ENCODE data around the gene SETD3.

The SETD3 gene

DNA sequence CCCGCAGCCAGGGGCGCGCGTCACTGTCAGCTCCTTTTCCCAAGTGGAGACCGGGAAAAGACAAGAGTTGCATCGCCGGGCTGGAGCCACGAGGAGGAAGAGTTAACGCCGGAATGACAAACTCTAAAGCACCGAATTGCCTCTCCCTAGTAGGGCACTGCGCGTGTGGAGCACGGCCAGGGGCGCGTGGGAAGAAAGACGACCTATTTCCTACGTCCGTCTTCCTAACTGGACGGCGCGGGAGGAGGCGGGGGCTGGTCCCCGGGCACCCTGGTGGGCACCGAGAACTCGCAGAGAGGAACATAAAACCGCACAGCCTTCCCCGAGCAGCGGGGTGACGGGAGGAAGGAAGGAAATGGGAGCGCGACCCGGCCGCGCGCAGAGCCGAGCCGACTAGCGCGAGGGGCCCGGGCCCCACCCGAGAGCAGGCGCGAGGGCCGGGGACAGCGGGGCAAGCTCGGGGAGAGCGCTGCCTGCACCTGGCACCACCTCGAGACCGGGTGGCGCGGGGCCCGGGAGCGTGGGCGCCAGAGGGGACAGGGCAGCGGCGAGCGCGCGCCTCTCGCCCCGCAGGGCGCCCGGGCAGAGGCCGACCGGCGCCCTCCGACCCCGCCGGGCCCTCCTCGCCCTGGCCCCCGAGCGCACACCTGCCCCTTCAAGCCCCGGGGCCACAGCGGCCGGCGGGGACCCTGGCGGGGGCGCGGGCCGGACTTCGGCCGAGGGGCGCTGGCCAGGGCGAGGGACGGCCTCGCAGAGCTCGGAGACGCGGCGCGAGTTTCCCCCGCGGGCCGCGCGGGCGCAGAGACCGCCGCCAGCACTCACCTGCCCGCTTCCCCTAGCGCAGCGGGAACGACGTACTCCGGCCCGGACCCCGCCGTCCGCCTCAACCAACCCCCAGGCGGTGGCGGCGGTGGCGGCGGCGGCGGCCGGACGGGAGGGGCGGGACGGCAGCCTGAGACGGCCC lies at the start of gene SETD3:
Gene SETD3 (minus strand): TSS at position 954 of the 964 bp plus-strand sequence. CDS start 15,054 bp downstream, outside the sequence.
- DNase-seq = peak; percentile 71

DNA sequence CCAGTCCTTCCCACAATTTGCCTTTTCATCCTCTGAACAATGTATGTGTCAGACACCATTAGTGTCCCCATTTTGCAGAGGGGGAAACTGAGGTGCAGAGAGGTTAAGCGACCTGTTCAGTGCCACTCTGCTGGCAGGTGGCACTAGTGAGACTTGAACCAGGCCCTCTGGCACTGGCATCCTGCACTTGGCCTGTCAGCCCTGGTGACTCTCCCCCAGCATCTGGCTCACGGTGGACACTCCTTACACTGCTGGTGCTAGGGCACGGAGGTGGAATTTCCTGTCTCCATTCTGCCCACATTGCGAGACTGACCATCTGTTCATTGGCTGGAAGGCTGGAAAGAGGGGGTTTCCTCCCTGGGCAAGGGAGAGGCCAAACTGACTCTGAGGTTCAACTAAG lies 49.2 kb upstream of the SETD3 start:
- no peak for DNase-seq

DNA sequence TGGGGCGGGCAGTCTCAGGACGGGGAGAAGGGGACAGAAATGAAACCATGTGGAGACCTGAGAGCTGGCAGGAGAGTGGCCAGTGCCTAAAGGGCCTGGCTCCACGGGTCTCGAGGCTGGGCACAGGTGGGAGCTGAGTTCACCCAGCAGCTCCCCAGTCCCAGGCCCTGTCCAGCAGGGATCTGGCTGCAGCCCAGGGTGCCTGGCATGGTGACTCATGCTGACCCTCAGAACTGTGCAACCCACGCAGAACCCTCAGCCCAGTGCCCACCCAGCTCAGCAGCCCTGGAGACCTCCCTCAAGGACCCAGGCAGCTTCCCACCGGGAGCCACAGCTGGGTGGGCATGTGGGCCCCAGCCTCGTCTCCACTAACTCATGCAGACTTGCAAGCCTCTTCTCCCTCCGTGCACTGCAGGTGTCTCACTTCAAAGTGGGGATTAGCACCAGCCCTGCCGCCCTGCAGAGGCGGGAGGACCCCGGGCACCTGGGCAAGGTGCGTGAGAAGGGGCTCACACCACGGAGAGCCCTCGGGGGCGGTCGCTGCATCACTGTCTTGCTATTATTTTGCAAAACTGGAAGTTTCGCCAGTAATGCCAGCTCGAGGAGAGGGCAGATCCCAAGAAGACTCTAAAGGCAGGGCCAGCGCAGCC lies 46.9 kb upstream of the SETD3 start:
- DNase-seq = no peak

- DNase-seq = no peak
Measured at GRCh38 chr14:99527026-99527425, 46.4 kb upstream of the SETD3 start.

GRCh38 chr14:99525699-99526080 lies 45.0 kb upstream of the SETD3 start:
- no peak for DNase-seq

- no peak for DNase-seq
Measured at GRCh38 chr14:99524804-99525698, 44.4 kb upstream of the SETD3 start.

GRCh38 chr14:99524091-99524661 lies 43.5 kb upstream of the SETD3 start:
- DNase-seq = peak; percentile 38

DNA sequence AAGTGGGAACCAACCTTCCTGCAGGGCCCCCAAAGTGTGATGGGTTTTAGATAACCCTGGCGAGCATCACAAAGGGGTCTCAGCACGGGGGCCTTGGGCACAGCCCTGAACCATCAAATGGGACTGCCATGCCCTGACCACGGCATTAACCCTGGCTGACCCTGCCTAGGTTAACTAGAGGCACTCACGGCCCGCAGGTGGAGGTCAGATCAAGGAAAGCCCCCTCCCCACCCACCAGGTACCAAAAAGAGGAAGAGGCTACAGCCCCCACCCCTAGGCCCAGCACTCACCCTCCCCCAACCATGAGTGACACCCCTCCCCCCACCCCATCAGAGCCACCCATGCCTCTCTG lies 43.0 kb upstream of the SETD3 start:
- peak; percentile 25 for DNase-seq

DNA sequence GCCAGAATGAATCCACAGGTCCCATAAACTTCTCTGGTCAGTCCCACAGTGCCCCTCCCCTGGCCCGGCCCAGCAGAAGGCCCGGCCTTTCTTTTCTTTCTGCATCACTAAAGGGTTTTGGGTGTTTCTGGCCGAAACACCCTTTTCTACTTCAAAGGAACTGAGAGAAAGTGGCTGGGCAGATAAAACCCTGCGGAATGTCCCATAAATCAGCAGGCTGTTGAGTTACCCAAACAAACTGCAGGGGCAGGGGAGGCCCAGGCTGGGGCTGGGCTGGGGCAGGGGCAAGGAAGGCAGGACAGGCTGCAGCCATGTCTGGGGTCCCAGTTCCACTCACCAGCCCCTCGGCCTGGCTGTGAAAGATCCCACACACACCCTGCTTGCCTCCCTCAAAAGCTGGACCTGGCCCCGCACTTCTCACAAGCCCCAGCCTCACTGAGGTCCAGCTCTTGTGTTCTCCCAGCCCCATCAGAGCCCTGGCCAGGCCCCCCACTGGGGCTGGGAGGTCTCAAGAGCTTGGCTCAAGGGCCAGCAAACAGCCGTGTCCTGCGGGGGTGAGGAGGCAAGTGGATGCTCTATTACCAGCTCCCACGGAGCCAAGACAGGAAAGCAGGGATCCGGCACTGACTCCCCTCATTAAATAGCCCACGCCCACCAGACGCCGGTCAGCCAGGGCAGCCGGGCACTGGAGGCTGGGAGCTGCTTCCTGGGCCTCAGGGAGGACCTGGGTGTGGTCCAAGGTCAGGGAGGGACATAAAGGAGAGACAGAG lies 42.5 kb upstream of the SETD3 start:
- peak; percentile 39 for DNase-seq

DNA sequence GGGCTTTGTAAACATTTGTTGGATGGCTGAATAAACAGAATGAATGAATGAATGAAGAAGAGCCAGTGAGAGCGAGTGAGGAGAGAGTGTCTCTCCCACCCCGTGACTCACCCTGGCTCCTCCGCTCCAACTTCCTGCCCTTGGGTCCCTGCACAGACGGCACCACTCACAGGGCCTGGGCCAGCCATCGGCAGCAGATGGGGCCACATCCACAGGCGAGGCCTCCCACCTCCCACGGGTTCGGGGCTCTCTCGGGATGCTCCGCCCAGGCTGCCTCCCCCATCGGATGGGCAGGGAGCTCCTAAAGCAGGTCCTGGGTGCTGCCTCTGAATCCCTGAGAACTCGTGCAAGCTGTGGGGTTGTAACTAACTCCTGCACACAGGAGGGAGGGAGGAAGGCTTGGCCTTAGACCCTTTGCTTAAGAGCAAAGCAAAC lies 41.8 kb upstream of the SETD3 start:
- DNase-seq = peak; percentile 36

DNA sequence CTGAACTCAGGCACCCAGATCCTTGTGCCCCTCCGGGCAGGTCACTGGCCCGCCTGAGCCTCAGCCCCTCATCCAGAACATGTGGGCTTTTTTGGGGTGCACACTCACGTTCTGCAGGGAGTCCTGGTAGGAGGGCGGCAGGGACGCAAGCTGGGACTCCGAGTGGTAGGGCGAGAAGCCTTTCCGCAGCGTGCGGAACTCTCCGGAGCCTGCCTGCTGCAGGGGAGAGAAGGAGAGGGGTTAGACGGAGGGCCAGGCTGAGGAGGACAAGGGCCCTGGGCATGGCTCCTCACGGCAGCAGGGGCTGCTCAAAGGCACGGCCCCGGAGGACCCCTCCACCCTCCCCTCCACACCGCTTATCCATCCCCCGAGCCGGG lies 41.4 kb upstream of the SETD3 start:
- DNase-seq = peak; percentile 18

DNA sequence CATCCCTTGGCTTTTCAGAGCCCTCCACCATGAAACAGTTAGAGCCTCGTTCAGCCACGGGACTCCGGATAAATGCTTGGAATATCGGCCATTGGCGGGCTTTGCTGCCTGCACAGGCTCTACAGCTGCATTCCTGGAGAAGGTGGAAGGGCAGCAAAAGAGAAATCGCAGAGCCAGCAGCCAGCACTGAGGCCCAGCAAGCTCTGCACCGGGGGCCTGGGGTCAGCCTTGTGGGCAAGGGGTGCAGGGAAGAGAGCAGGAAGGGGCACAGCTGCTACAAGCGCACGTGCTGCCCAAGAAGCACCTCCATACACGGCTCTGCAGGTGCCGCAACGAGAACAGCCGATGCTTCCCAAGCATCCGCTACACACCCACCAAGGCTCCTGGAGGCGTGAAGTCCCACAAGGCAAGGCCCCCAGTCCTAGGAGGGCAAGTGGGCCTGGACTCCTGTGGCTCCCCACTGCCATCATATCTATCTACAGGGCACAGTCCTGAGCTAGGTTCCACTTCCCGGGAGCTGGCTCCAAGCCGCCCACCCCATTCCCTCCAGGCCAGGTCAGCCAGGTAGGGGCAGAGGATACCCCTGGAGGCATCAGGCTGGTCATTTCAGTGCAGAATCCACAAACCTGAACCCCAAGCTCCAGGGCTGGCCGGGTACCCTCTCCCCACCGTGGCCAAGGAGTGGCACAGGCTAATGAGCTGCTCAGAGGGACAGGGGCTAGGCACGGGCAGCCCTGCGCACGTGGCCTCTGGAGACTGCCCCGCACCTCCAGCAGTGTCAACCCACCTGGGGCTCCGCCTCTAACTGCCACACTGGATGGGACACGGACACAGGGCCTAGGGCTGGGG lies 40.7 kb upstream of the SETD3 start:
- DNase-seq = peak; percentile 29

DNA sequence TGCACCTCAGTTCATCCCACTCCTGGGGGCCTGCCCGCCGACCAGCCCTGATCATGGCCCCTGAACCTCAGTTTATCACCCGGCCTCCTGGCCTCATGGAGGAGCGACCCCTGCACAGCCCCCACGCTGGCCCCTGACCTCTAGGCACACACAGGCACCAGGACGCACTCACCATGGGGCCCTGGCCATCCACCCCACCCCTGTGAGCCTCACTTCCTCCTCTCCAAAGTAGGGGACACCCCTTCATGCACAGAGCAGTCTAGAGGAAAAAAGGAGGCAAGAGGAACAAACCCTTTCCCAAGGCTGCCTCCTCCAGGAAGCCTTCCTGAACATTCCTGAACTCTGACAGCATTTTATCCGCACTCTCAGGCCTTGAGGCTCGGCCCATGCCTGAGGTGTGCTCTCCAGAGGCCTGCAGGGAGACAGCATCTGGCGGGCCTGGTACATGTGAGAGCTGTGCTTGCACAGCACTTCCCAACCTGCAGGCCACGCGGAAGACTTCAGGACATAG lies 40.0 kb upstream of the SETD3 start:
- DNase-seq = peak; percentile 17

- DNase-seq = peak; percentile 16
Measured at GRCh38 chr14:99519931-99520421, 39.3 kb upstream of the SETD3 start.

GRCh38 chr14:99519347-99519881 lies 38.8 kb upstream of the SETD3 start:
- no peak for DNase-seq

- peak; percentile 75 for DNase-seq
Measured at GRCh38 chr14:99518441-99519346, 38.0 kb upstream of the SETD3 start.

- peak; percentile 30 for DNase-seq
Measured at GRCh38 chr14:99517643-99518381, 37.2 kb upstream of the SETD3 start.
